HFF-Myc (cell line): ENCODE data around the gene FBXW9.

Experiments
- DNase-seq: peaks from one replicate; pipeline ENCODE4 v3.0.0-alpha.2; 2011; ENCODE audit warnings: low read depth; ENCODE audit errors: extremely low read depth
- H3K4me3 ChIP-seq: replicated peaks from 2 replicates; pipeline ENCODE4 v1.5.1; 2011; ENCODE audit warnings: low read depth, mild to moderate bottlenecking, control low read depth, low read length
- TF ChIP-seq, protein P1 (sequence below): IDR thresholded peaks from 2 replicates; pipeline ENCODE4 v1.5.1; 2012; ENCODE audit warnings: mild to moderate bottlenecking, low read depth, low read length, control low read depth; ENCODE audit errors: missing control alignments

Gene FBXW9

DNA sequence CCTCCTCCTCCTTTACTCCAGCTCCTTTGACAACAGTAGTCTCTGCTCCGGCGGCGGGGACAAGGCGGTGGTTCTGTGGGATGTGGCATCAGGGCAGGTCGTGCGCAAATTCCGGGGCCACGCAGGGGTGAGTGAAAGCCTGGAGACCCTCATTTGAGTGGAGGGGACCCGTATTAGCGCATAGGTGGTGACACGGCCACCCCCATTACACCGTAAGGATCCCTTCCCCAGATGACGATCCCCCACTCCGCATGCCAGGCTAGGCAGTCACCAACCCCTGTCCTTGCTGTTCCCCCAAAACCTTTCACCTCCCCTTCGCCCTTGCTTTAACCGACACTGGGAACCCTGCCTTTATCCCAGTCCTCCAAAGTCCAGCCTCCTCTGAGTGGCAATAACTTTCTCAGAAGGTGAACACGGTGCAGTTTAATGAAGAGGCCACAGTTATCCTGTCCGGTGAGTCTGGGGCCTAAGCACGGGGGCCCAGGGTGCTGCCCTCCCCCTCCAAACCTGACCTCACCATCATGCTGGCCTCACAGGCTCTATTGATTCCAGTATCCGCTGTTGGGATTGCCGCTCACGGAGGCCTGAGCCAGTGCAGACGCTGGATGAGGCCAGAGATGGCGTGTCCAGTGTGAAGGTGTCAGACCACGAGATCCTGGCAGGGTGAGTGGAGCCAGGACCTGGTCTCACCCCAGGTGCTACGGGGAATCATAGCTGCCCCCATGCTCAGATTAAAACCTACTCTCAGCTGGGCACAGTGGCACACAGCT, 26.1 kb downstream of the FBXW9 start:
- DNase-seq, result no peak
- TF ChIP-seq, protein P1, sequence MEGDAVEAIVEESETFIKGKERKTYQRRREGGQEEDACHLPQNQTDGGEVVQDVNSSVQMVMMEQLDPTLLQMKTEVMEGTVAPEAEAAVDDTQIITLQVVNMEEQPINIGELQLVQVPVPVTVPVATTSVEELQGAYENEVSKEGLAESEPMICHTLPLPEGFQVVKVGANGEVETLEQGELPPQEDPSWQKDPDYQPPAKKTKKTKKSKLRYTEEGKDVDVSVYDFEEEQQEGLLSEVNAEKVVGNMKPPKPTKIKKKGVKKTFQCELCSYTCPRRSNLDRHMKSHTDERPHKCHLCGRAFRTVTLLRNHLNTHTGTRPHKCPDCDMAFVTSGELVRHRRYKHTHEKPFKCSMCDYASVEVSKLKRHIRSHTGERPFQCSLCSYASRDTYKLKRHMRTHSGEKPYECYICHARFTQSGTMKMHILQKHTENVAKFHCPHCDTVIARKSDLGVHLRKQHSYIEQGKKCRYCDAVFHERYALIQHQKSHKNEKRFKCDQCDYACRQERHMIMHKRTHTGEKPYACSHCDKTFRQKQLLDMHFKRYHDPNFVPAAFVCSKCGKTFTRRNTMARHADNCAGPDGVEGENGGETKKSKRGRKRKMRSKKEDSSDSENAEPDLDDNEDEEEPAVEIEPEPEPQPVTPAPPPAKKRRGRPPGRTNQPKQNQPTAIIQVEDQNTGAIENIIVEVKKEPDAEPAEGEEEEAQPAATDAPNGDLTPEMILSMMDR, result no peak
- peak overlapping the region; percentile 94 for H3K4me3 ChIP-seq

- peak overlapping the region; percentile 94 for H3K4me3 ChIP-seq
- peak; percentile 47 for DNase-seq
- TF ChIP-seq, protein P1, result no peak
These were observed 26.9 kb downstream of the FBXW9 start for GRCh38 chr19:12669270-12670158.

DNA sequence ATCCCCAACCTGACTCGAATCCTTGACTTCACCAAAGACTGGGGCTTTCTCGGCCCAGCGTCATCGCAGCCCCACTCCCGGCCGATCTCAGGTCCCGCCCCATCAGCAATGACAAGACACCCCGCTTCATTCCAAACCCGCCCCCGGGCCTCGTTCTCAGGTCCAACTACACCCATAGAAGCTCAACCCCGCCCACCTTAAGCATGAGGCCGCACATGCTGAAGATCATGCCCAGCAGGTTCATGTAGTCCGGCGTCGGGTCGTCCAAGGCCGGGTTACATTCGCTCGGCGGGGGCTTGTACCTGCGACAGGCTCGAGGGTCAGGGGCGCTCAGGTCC, 27.5 kb downstream of the FBXW9 start:
- H3K4me3 ChIP-seq, result peak overlapping the region; percentile 94
- TF ChIP-seq, protein P1, result no peak
- DNase-seq, result no peak

GRCh38 chr19:12668346-12668745, 28.1 kb downstream of the FBXW9 start:
- DNase-seq, result no peak
- H3K4me3 ChIP-seq, result peak overlapping the region; percentile 94
- TF ChIP-seq, protein P1, result no peak

GRCh38 chr19:12667731-12668302, 28.6 kb downstream of the FBXW9 start:
- DNase-seq, result no peak
- TF ChIP-seq, protein P1, result no peak
- H3K4me3 ChIP-seq, result peak overlapping the region; percentile 94

DNA sequence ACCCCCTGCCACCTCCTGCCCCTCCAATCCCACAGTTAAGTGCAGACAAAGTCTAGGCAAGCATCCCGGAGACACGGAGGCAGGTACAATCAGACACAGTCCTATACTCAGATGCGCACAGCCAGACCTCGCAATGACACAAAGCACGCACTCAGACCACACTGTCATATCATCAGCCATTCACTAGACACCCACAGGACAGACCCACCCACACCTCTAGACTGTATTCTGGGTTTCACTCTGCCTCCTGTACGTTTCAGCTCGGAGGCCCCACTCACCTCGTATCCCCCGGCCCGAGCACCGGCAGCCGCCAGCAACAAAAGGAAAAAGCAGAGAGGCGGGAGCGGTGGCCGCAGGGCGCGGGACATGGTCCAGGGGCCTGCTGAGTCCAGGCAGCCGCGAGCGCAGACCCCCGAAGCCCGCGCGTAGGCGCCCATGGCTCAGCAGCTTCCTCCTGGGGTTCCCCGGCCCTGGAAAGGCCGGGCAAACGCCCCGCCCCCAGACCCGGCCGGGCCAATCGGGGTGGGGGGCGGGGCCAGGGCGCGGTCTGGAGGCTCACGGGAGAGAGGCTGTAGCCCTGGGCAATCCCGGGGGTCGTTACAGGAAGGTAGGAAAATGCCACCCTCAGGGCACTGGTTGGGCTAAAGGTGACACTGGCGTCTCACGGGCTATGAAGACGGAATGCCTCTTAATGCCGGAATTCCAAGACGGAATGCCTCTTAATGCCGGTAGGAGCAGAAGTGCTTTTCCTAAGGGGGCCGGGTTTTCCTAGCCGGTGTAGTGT, 30.0 kb downstream of the FBXW9 start, which contains the start of the genes MAN2B1 and WDR83:
Gene MAN2B1, minus strand, starts transcription at position 478 of the 784 bp plus-strand sequence. Its CDS starts 41 bp downstream, at position 437.
Gene WDR83, plus strand, starts transcription at position 543 of the 784 bp plus-strand sequence. CDS start 2,984 bp downstream, outside the sequence.
- TF ChIP-seq, protein P1, result no peak
- DNase-seq, result no peak
- H3K4me3 ChIP-seq, result peak within 1 kb of the TSS; percentile 84
